Kidney glomerular epithelial cell (primary cell): ENCODE data around the gene SLC35E3.
A peak's percentile ranks its signal among the peaks of the same experiment; 100 is the strongest.

ENCODE experiments used
- DNase-seq: peaks from one replicate; lab custom pipeline; 2025; lab: John Stamatoyannopoulos, UW

SLC35E3 gene

GRCh38 chr12:68745904-68746571, at the start of gene SLC35E3:
TSS of gene SLC35E3 (plus strand) at chr12:68746176. CDS start at chr12:68746378, 202 bp downstream.
- DNase-seq = peak; percentile 87

GRCh38 chr12:68699486-68699885, 46.5 kb upstream of the SLC35E3 start:
- DNase-seq = no peak

GRCh38 chr12:68727776-68728175, 18.2 kb upstream of the SLC35E3 start:
- no peak for DNase-seq

GRCh38 chr12:68733661-68734071, 12.3 kb upstream of the SLC35E3 start:
- no peak for DNase-seq

GRCh38 chr12:68739891-68740290, 6.1 kb upstream of the SLC35E3 start:
- DNase-seq = no peak

GRCh38 chr12:68743356-68743755, 2.6 kb upstream of the SLC35E3 start:
- no peak for DNase-seq

- DNase-seq = no peak
These were observed 536 bp upstream of the SLC35E3 start for GRCh38 chr12:68745376-68745903.

- peak; percentile 34 for DNase-seq
These were observed 700 bp downstream of the SLC35E3 start for GRCh38 chr12:68746572-68747180.

- no peak for DNase-seq
These were observed 3.5 kb downstream of the SLC35E3 start for GRCh38 chr12:68749443-68749842.

GRCh38 chr12:68749861-68750260, 3.9 kb downstream of the SLC35E3 start:
- DNase-seq = no peak

- DNase-seq = no peak
These were observed 4.5 kb downstream of the SLC35E3 start for GRCh38 chr12:68750506-68750905.

- no peak for DNase-seq
These were observed 9.7 kb downstream of the SLC35E3 start for GRCh38 chr12:68755536-68756243.

- no peak for DNase-seq
These were observed 13.9 kb downstream of the SLC35E3 start for GRCh38 chr12:68759852-68760251.

- DNase-seq = no peak
These were observed 14.9 kb downstream of the SLC35E3 start for GRCh38 chr12:68760806-68761441.

GRCh38 chr12:68761442-68761812, 15.5 kb downstream of the SLC35E3 start:
- DNase-seq = no peak

GRCh38 chr12:68761901-68762630, 16.1 kb downstream of the SLC35E3 start:
- no peak for DNase-seq

GRCh38 chr12:68762691-68763090, 16.7 kb downstream of the SLC35E3 start:
- no peak for DNase-seq

- DNase-seq = no peak
These were observed 19.7 kb downstream of the SLC35E3 start for GRCh38 chr12:68765696-68766095.

- no peak for DNase-seq
These were observed 20.7 kb downstream of the SLC35E3 start for GRCh38 chr12:68766646-68767045.

- no peak for DNase-seq
These were observed 21.2 kb downstream of the SLC35E3 start for GRCh38 chr12:68767191-68767590.

GRCh38 chr12:68768431-68768939, 22.5 kb downstream of the SLC35E3 start:
- DNase-seq = no peak

GRCh38 chr12:68769941-68770340, 24.0 kb downstream of the SLC35E3 start:
- no peak for DNase-seq
